GM21515 (cell line): ENCODE data around the gene MTIF2.
"Not testable (repeated sequence)": the region's sequence is repeated elsewhere in the genome, so short reads cannot be mapped to it uniquely, and the experiment has no call there.

Experiments
- ATAC-seq: cut with Tn5 transposase; IDR thresholded peaks from one replicate; pipeline ENCODE4 v1.9.1; 2021; ENCODE audit not compliant: unreplicated experiment

The MTIF2 gene

GRCh38 chr2:55268907-55269644 is at the start of gene MTIF2:
Gene MTIF2, minus strand, starts transcription at chr2:55269231. Its CDS starts 5,373 bp downstream, at chr2:55263858.
- ATAC-seq: peak; percentile 97

GRCh38 chr2:55314985-55315384 is 46.0 kb upstream of the MTIF2 start:
- no peak for ATAC-seq

GRCh38 chr2:55311444-55311870 is 42.4 kb upstream of the MTIF2 start:
- ATAC-seq: peak; percentile 91

- no peak for ATAC-seq
Observed at GRCh38 chr2:55309446-55309845, 40.4 kb upstream of the MTIF2 start.

GRCh38 chr2:55302241-55302640 is 33.2 kb upstream of the MTIF2 start:
- peak; percentile 84 for ATAC-seq

- ATAC-seq: no peak
Observed at GRCh38 chr2:55301277-55301676, 32.2 kb upstream of the MTIF2 start.

- no peak for ATAC-seq
Observed at GRCh38 chr2:55296393-55296792, 27.4 kb upstream of the MTIF2 start.

GRCh38 chr2:55283083-55283482 is 14.1 kb upstream of the MTIF2 start:
- no peak for ATAC-seq

GRCh38 chr2:55282110-55282917 is 13.3 kb upstream of the MTIF2 start:
- ATAC-seq: peak; percentile 98

GRCh38 chr2:55280851-55281546 is 12.0 kb upstream of the MTIF2 start:
- not testable (repeated sequence) for ATAC-seq

GRCh38 chr2:55279859-55280424 is 10.9 kb upstream of the MTIF2 start:
- ATAC-seq: not testable (repeated sequence)

GRCh38 chr2:55279214-55279835 is 10.3 kb upstream of the MTIF2 start:
- ATAC-seq: not testable (repeated sequence)

- no peak for ATAC-seq
Observed at GRCh38 chr2:55277310-55277709, 8.3 kb upstream of the MTIF2 start.

- not testable (repeated sequence) for ATAC-seq
Observed at GRCh38 chr2:55274346-55274745, 5.3 kb upstream of the MTIF2 start.

GRCh38 chr2:55269645-55269990 is 587 bp upstream of the MTIF2 start:
- no peak for ATAC-seq

GRCh38 chr2:55268288-55268906 is 634 bp downstream of the MTIF2 start:
- no peak for ATAC-seq

GRCh38 chr2:55259586-55259985 is 9.4 kb downstream of the MTIF2 start:
- not testable (repeated sequence) for ATAC-seq

GRCh38 chr2:55252832-55253231 is 16.2 kb downstream of the MTIF2 start:
- no peak for ATAC-seq

GRCh38 chr2:55247025-55247424 is 22.0 kb downstream of the MTIF2 start:
- ATAC-seq: no peak

- ATAC-seq: no peak
Observed at GRCh38 chr2:55245411-55245810, 23.6 kb downstream of the MTIF2 start.
